Measurements from ENCODE around the gene COPS7B.

The COPS7B gene

GRCh38 chr2:231810905-231811304 is 24.7 kb downstream of the COPS7B start:
- Histone ChIP-seq H3K4me1 (ENCODE audit: insufficient read depth, low read length) (no peaks in the 10 kb centered on the region), H3K4me2 (ENCODE audit: insufficient read depth, low read length) (no peak overlapping the region), H2AFZ (ENCODE audit: low read depth, low read length) (no peak overlapping the region), H4K20me1 (ENCODE audit: insufficient read depth, low read length) (peaks cover 6% of the 10 kb centered on the region; the same call in 1 of the 2 replicates), H3K27me3 (ENCODE audit: insufficient read depth, low read length, poor library complexity) (no peaks in the 10 kb centered on the region), H3K9me3 (ENCODE audit: insufficient read depth, low read length, severe bottlenecking) (no peaks in the 10 kb centered on the region), H3K36me3 (ENCODE audit: insufficient read depth, low read length) (peaks cover 67% of the 10 kb centered on the region), H3K27ac (ENCODE audit: low read length) (no peak overlapping the region), H3K4me3 (ENCODE audit: low read depth in 1 of 2, low read length in 2 of 2) (no peak overlapping the region), H3K79me2 (ENCODE audit: insufficient read depth, low read length) (no peaks in the 10 kb centered on the region; the same call in 1 of the 2 replicates), H3K9ac (ENCODE audit: low read depth, low read length) (no peak overlapping the region)
- DNase-seq (no peak), ATAC-seq (ENCODE audit: insufficient read depth, low read depth) (no peak)
- TF ChIP-seq, protein P1, sequence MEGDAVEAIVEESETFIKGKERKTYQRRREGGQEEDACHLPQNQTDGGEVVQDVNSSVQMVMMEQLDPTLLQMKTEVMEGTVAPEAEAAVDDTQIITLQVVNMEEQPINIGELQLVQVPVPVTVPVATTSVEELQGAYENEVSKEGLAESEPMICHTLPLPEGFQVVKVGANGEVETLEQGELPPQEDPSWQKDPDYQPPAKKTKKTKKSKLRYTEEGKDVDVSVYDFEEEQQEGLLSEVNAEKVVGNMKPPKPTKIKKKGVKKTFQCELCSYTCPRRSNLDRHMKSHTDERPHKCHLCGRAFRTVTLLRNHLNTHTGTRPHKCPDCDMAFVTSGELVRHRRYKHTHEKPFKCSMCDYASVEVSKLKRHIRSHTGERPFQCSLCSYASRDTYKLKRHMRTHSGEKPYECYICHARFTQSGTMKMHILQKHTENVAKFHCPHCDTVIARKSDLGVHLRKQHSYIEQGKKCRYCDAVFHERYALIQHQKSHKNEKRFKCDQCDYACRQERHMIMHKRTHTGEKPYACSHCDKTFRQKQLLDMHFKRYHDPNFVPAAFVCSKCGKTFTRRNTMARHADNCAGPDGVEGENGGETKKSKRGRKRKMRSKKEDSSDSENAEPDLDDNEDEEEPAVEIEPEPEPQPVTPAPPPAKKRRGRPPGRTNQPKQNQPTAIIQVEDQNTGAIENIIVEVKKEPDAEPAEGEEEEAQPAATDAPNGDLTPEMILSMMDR (IDR thresholded peaks at IDR 0.05; ENCODE audit: borderline replicate concordance, extremely low read depth, low read length, poor library complexity, severe bottlenecking): no peak
- TF ChIP-seq EZH2 (IDR thresholded peaks at IDR 0.05; ENCODE audit: borderline replicate concordance, low read depth, low read length, severe bottlenecking): no peak

DNA sequence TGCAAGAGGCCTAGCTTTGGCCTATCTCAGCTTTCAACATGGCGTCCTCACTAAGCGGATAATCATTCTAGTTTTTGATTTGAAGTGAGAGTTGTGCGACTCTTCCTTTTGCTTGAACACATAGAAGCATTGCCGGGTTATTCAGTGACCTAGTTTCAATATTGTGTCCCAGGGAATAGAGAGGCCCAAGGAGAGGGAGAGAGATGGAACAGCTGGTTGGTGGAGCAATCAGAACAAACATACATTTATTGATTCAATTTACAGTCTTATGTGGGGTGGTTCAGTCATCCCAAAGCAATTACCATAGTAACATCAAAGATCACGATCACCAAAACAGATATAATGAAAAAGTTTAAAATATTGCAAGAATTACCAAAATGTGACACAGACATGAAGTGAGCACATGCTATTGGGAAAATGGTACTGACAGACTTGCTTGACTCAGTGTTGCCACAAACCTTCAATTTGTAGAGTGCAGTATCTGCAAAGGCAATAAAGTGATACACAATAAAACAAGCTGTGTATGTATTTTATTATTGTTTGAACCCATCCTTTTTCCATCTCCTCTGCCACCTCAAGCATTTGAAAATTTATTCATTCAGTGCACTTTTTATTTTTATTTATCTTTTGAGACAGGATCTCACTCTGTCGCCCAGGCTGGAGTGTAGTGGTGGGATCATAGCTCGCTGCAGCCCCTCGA is 30.2 kb downstream of the COPS7B start:
- Histone ChIP-seq H3K27me3 (ENCODE audit: insufficient read depth, low read length, poor library complexity) (no peaks in the 10 kb centered on the region), H3K36me3 (ENCODE audit: insufficient read depth, low read length) (peaks cover 14% of the 10 kb centered on the region; the same call in 1 of the 2 replicates), H3K27ac (ENCODE audit: low read length) (no peak overlapping the region), H2AFZ (ENCODE audit: low read depth, low read length) (no peak overlapping the region), H3K9me3 (ENCODE audit: insufficient read depth, low read length, severe bottlenecking) (no peaks in the 10 kb centered on the region), H4K20me1 (ENCODE audit: insufficient read depth, low read length) (no peaks in the 10 kb centered on the region), H3K4me2 (ENCODE audit: insufficient read depth, low read length) (no peak overlapping the region), H3K79me2 (ENCODE audit: insufficient read depth, low read length) (no peaks in the 10 kb centered on the region), H3K4me3 (ENCODE audit: low read depth in 1 of 2, low read length in 2 of 2) (no peak overlapping the region), H3K9ac (ENCODE audit: low read depth, low read length) (no peak overlapping the region), H3K4me1 (ENCODE audit: insufficient read depth, low read length) (no peaks in the 10 kb centered on the region)
- TF ChIP-seq EZH2 (IDR thresholded peaks at IDR 0.05; ENCODE audit: borderline replicate concordance, low read depth, low read length, severe bottlenecking): no peak
- TF ChIP-seq, protein P1 (IDR thresholded peaks at IDR 0.05; ENCODE audit: borderline replicate concordance, extremely low read depth, low read length, poor library complexity, severe bottlenecking): no peak
- DNase-seq: no peak
- no peak for ATAC-seq (ENCODE audit: insufficient read depth, low read depth)

GRCh38 chr2:231819447-231820042 is 33.3 kb downstream of the COPS7B start:
- Histone ChIP-seq H4K20me1 (ENCODE audit: insufficient read depth, low read length) (no peaks in the 10 kb centered on the region), H3K27me3 (ENCODE audit: insufficient read depth, low read length, poor library complexity) (no peaks in the 10 kb centered on the region), H3K36me3 (ENCODE audit: insufficient read depth, low read length) (no peaks in the 10 kb centered on the region), H3K4me2 (ENCODE audit: insufficient read depth, low read length) (no peak overlapping the region), H3K9ac (ENCODE audit: low read depth, low read length) (no peak overlapping the region), H3K4me3 (ENCODE audit: low read depth in 1 of 2, low read length in 2 of 2) (no peak overlapping the region), H2AFZ (ENCODE audit: low read depth, low read length) (no peak overlapping the region), H3K79me2 (ENCODE audit: insufficient read depth, low read length) (no peaks in the 10 kb centered on the region), H3K27ac (ENCODE audit: low read length) (no peak overlapping the region), H3K4me1 (ENCODE audit: insufficient read depth, low read length) (no peaks in the 10 kb centered on the region), H3K9me3 (ENCODE audit: insufficient read depth, low read length, severe bottlenecking) (peaks cover 6% of the 10 kb centered on the region)
- no peak for TF ChIP-seq EZH2 (IDR thresholded peaks at IDR 0.05; ENCODE audit: borderline replicate concordance, low read depth, low read length, severe bottlenecking)
- TF ChIP-seq, protein P1 (IDR thresholded peaks at IDR 0.05; ENCODE audit: borderline replicate concordance, extremely low read depth, low read length, poor library complexity, severe bottlenecking): no peak
- ATAC-seq (ENCODE audit: insufficient read depth, low read depth): peak; percentile 35; the same call in 2 of the 3 replicates
- DNase-seq: no peak

All from DND-41 (cell line).